Measurements from ENCODE around the gene TENM4.

The TENM4 gene

GRCh38 chr11:79184285-79184684 is 256.5 kb downstream of the TENM4 start:
- Histone ChIP-seq H2AFZ (ENCODE audit: low read depth, low read length) (no peak overlapping the region), H3K4me3 (ENCODE audit: low read depth in 1 of 2, low read length in 2 of 2) (no peak overlapping the region), H3K4me2 (ENCODE audit: insufficient read depth, low read length) (no peak overlapping the region), H3K9ac (ENCODE audit: low read depth, low read length) (no peak overlapping the region), H3K9me3 (ENCODE audit: insufficient read depth, low read length, severe bottlenecking) (no peaks in the 10 kb centered on the region), H3K4me1 (ENCODE audit: insufficient read depth, low read length) (no peaks in the 10 kb centered on the region), H3K27me3 (ENCODE audit: insufficient read depth, low read length, poor library complexity) (no peaks in the 10 kb centered on the region), H3K36me3 (ENCODE audit: insufficient read depth, low read length) (no peaks in the 10 kb centered on the region), H4K20me1 (ENCODE audit: insufficient read depth, low read length) (no peaks in the 10 kb centered on the region), H3K79me2 (ENCODE audit: insufficient read depth, low read length) (no peaks in the 10 kb centered on the region), H3K27ac (ENCODE audit: low read length) (no peak overlapping the region)
- DNase-seq (no peak), ATAC-seq (ENCODE audit: insufficient read depth, low read depth) (no peak)
- TF ChIP-seq CTCF (IDR thresholded peaks at IDR 0.05; ENCODE audit: borderline replicate concordance, extremely low read depth, low read length, poor library complexity, severe bottlenecking) (no peak), EZH2 (IDR thresholded peaks at IDR 0.05; ENCODE audit: borderline replicate concordance, low read depth, low read length, severe bottlenecking) (no peak)

- no peaks in the 10 kb centered on the region for H3K9me3 ChIP-seq (ENCODE audit: insufficient read depth, low read length, severe bottlenecking)
- H3K27ac ChIP-seq (ENCODE audit: low read length), result no peak overlapping the region
- no peak for TF ChIP-seq CTCF (IDR thresholded peaks at IDR 0.05; ENCODE audit: borderline replicate concordance, extremely low read depth, low read length, poor library complexity, severe bottlenecking)
- TF ChIP-seq EZH2 (IDR thresholded peaks at IDR 0.05; ENCODE audit: borderline replicate concordance, low read depth, low read length, severe bottlenecking), result no peak
- H3K79me2 ChIP-seq (ENCODE audit: insufficient read depth, low read length), result no peaks in the 10 kb centered on the region
- H4K20me1 ChIP-seq (ENCODE audit: insufficient read depth, low read length), result no peaks in the 10 kb centered on the region
- H3K4me3 ChIP-seq (ENCODE audit: low read depth in 1 of 2, low read length in 2 of 2), result no peak overlapping the region
- DNase-seq, result no peak
- peaks cover 5% of the 10 kb centered on the region for H3K27me3 ChIP-seq (ENCODE audit: insufficient read depth, low read length, poor library complexity)
- no peaks in the 10 kb centered on the region for H3K4me1 ChIP-seq (ENCODE audit: insufficient read depth, low read length)
- ATAC-seq (ENCODE audit: insufficient read depth, low read depth), result no peak
- H3K9ac ChIP-seq (ENCODE audit: low read depth, low read length), result no peak overlapping the region
- H2AFZ ChIP-seq (ENCODE audit: low read depth, low read length), result no peak overlapping the region
- no peaks in the 10 kb centered on the region for H3K36me3 ChIP-seq (ENCODE audit: insufficient read depth, low read length)
- no peak overlapping the region for H3K4me2 ChIP-seq (ENCODE audit: insufficient read depth, low read length)
These were observed 258.0 kb downstream of the TENM4 start for GRCh38 chr11:79182794-79183193.

- no peak for ATAC-seq (ENCODE audit: insufficient read depth, low read depth)
- H3K36me3 ChIP-seq (ENCODE audit: insufficient read depth, low read length), result no peaks in the 10 kb centered on the region
- H3K79me2 ChIP-seq (ENCODE audit: insufficient read depth, low read length), result no peaks in the 10 kb centered on the region
- H3K4me2 ChIP-seq (ENCODE audit: insufficient read depth, low read length), result no peak overlapping the region
- no peaks in the 10 kb centered on the region for H4K20me1 ChIP-seq (ENCODE audit: insufficient read depth, low read length)
- no peak overlapping the region for H3K9ac ChIP-seq (ENCODE audit: low read depth, low read length)
- TF ChIP-seq EZH2 (IDR thresholded peaks at IDR 0.05; ENCODE audit: borderline replicate concordance, low read depth, low read length, severe bottlenecking) (no peak), CTCF (IDR thresholded peaks at IDR 0.05; ENCODE audit: borderline replicate concordance, extremely low read depth, low read length, poor library complexity, severe bottlenecking) (no peak)
- DNase-seq, result no peak
- H3K27ac ChIP-seq (ENCODE audit: low read length), result no peak overlapping the region
- no peaks in the 10 kb centered on the region for H3K9me3 ChIP-seq (ENCODE audit: insufficient read depth, low read length, severe bottlenecking)
- peaks cover 16% of the 10 kb centered on the region for H3K27me3 ChIP-seq (ENCODE audit: insufficient read depth, low read length, poor library complexity)
- H3K4me1 ChIP-seq (ENCODE audit: insufficient read depth, low read length), result no peaks in the 10 kb centered on the region
- H3K4me3 ChIP-seq (ENCODE audit: low read depth in 1 of 2, low read length in 2 of 2), result no peak overlapping the region
- H2AFZ ChIP-seq (ENCODE audit: low read depth, low read length), result no peak overlapping the region
These were observed 261.7 kb downstream of the TENM4 start for GRCh38 chr11:79179087-79179486.

Measured in DND-41 (cell line).